Measurements from ENCODE around the gene ITGAL. TPM values are rescaled to one million over a fixed set of nuclear protein-coding genes. Genes with fewer than 3 reads are reported as not detected.

Gene ITGAL
- total RNA-seq, 1 donor from 2014 or later, result 1.2 TPM

Small RNAs within 50 kb of the gene (small RNA-seq; reads per million reads assigned to genes)
- gene MIR4518 (ENCODE audit: low replicate concordance) (not detected), gene RF00019 (ENCODE audit: low replicate concordance) (not detected), gene RNU7-61P (ENCODE audit: low replicate concordance) (not detected)

Other genes with a start within 250 kb of the ITGAL start
- 1.7 TPM for gene NPIPB13, start 224.3 kb upstream of the ITGAL start, total RNA-seq
- 38.6 TPM for gene CD2BP2, start 117.4 kb upstream of the ITGAL start, total RNA-seq
- 28.8 TPM for gene TBC1D10B, start 102.2 kb upstream of the ITGAL start, total RNA-seq
- gene MYL11, start 97.9 kb upstream of the ITGAL start, total RNA-seq, result not detected
- gene SEPTIN1, start 90.2 kb upstream of the ITGAL start, total RNA-seq, result 0.74 TPM
- gene ZNF48, start 77.3 kb upstream of the ITGAL start, total RNA-seq, result 20.4 TPM
- gene ZNF771, start 65.1 kb upstream of the ITGAL start, total RNA-seq, result 5.4 TPM
- 36.1 TPM for gene DCTPP1, start 42.7 kb upstream of the ITGAL start, total RNA-seq
- 12.0 TPM for gene SEPHS2, start 26.9 kb upstream of the ITGAL start, total RNA-seq
- gene ZNF768, start 53.8 kb downstream of the ITGAL start, total RNA-seq, result 16.5 TPM
- 8.6 TPM for gene ZNF747, start 62.1 kb downstream of the ITGAL start, total RNA-seq
- 9.1 TPM for gene ZNF764, start 85.6 kb downstream of the ITGAL start, total RNA-seq
- 7.4 TPM for gene ZNF688, start 99.0 kb downstream of the ITGAL start, total RNA-seq
- gene ZNF785, start 113.0 kb downstream of the ITGAL start, total RNA-seq, result 13.5 TPM
- 8.1 TPM for gene ZNF689, start 137.6 kb downstream of the ITGAL start, total RNA-seq
- 13.3 TPM for gene PRR14, start 178.2 kb downstream of the ITGAL start, total RNA-seq
- gene FBRS, start 185.7 kb downstream of the ITGAL start, total RNA-seq, result 14.3 TPM
- 25.3 TPM for gene SRCAP, start 226.4 kb downstream of the ITGAL start, total RNA-seq